Glutamatergic neuron (in vitro differentiated cells): Measurements from ENCODE around the gene PTTG1IP. TPM values are rescaled to one million over a fixed set of nuclear protein-coding genes. Genes with fewer than 3 reads are reported as not detected.

Source experiments
- DNase-seq: peaks from one replicate; pipeline ENCODE4 v3.0.0; 2022
- H3K27ac Mint-ChIP-seq: one replicate; pipeline ENCODE4 v1.8.0; 2020; ENCODE audit warnings: mild to moderate bottlenecking, mixed read lengths, inconsistent platforms; ENCODE audit not compliant: unreplicated experiment
- H3K27me3 Mint-ChIP-seq: one replicate; pipeline ENCODE4 v1.8.0; 2020; ENCODE audit warnings: mild to moderate bottlenecking, moderate library complexity, mixed read lengths, inconsistent platforms; ENCODE audit not compliant: unreplicated experiment
- H3K36me3 Mint-ChIP-seq: one replicate; pipeline ENCODE4 v1.8.0; 2020; ENCODE audit warnings: mild to moderate bottlenecking, mixed read lengths, inconsistent platforms; ENCODE audit not compliant: unreplicated experiment
- H3K4me1 Mint-ChIP-seq: one replicate; pipeline ENCODE4 v1.8.0; 2020; ENCODE audit warnings: mild to moderate bottlenecking, low read depth, mixed read lengths, inconsistent platforms; ENCODE audit not compliant: unreplicated experiment
- H3K4me3 Mint-ChIP-seq: one replicate; pipeline ENCODE4 v1.8.0; 2020; ENCODE audit warnings: mild to moderate bottlenecking, mixed read lengths, inconsistent platforms; ENCODE audit not compliant: unreplicated experiment
- H3K9me3 Mint-ChIP-seq: one replicate; pipeline ENCODE4 v1.8.0; 2020; ENCODE audit warnings: mild to moderate bottlenecking, moderate library complexity, mixed read lengths, inconsistent platforms; ENCODE audit not compliant: unreplicated experiment
- CTCF ChIP-seq: fragments of 200-600 bp; sonication (generic); IDR thresholded peaks from one replicate; pipeline ENCODE4 v1.5.0; 2021; ENCODE audit not compliant: partially characterized antibody, unreplicated experiment
- total RNA-seq: library from RNA; stranded (reverse); fragmentation: NEBNext Ultra II Directional; extraction: Animal tissue kit (Norgen Biotek cat#: 25700); gene quantifications from one replicate; pipeline ENCODE4 v1.2.1, GENCODE V29; 2021; ENCODE audit not compliant: unreplicated experiment

The PTTG1IP gene
- total RNA-seq, 1 donor from 2014 or later: 249 TPM

GRCh38 chr21:44802396-44803153, 70.9 kb downstream of the PTTG1IP start:
- H3K27me3 Mint-ChIP-seq: peaks cover 6% of the 10 kb centered on the region
- H3K4me1 Mint-ChIP-seq: peaks cover 26% of the 10 kb centered on the region
- H3K4me3 Mint-ChIP-seq: peak overlapping the region; percentile 89
- TF ChIP-seq CTCF: no peak
- no peak for DNase-seq
- peaks cover 10% of the 10 kb centered on the region for H3K9me3 Mint-ChIP-seq
- no peaks in the 10 kb centered on the region for H3K36me3 Mint-ChIP-seq
- H3K27ac Mint-ChIP-seq: peak overlapping the region; percentile 76

GRCh38 chr21:44801468-44802395, 71.8 kb downstream of the PTTG1IP start, which contains the start of gene UBE2G2:
TSS of gene UBE2G2 (minus strand) at chr21:44801820. CDS start at chr21:44801748, 72 bp downstream.
- Mint-ChIP-seq H3K27ac (peak within 1 kb of the TSS; percentile 92), H3K9me3 (peaks cover 10% of the 10 kb centered on the region), H3K36me3 (peaks cover 4% of the 10 kb centered on the region), H3K4me3 (peak within 1 kb of the TSS; percentile 95), H3K27me3 (peaks cover 6% of the 10 kb centered on the region), H3K4me1 (peaks cover 30% of the 10 kb centered on the region)
- DNase-seq: peak; percentile 90
- no peak for TF ChIP-seq CTCF

DNA sequence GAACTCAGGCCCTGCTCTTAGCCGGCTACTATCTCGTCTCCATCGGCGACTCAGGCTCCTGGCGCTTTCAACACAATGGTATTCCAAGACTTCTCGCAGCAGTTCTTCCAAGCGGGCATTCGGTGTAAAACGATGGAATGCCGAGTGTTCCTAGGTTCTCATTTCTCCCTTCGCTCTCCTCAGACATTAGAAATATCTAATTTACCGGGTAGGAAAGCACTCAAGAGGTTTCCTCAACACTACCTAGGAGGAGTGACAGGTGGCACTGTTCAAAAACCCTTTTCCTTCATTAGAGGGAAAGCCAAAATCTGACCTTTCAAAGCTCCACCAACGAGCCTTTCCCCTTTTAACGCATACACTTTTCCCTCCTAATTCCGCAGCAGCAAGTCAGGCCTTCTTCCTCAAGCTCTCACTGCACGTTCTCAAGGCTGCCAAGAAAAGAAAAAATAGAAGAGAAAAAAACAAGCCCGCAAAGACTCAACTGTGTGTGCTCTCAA, 72.5 kb downstream of the PTTG1IP start:
- peaks cover 10% of the 10 kb centered on the region for H3K9me3 Mint-ChIP-seq
- H3K36me3 Mint-ChIP-seq: peaks cover 5% of the 10 kb centered on the region
- H3K4me1 Mint-ChIP-seq: peaks cover 31% of the 10 kb centered on the region
- H3K27me3 Mint-ChIP-seq: peaks cover 9% of the 10 kb centered on the region
- no peak for DNase-seq
- peak overlapping the region; percentile 92 for H3K27ac Mint-ChIP-seq
- H3K4me3 Mint-ChIP-seq: peak overlapping the region; percentile 95
- TF ChIP-seq CTCF: no peak

DNA sequence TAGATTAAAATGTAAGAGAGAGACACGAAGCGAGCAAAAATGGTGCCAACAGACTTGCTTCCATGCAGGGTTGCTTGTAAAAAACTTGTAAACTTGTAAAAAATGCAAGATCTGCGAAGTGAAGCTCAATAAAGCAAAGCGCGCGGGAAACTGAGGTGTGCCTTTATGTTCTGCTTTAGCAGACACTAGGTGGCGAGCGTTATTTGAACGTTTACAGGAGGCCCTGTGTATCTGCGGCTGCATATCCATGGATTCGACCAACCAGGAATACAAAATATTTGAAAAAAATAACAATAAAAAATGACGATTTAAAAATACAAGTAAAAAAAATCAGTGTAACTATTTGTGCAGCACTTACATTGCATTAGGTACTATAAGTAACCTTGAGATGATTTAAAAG, 73.4 kb downstream of the PTTG1IP start:
- no peak for DNase-seq
- H3K4me3 Mint-ChIP-seq: peak overlapping the region; percentile 95
- H3K9me3 Mint-ChIP-seq: peaks cover 10% of the 10 kb centered on the region
- peaks cover 30% of the 10 kb centered on the region for H3K4me1 Mint-ChIP-seq
- peaks cover 11% of the 10 kb centered on the region for H3K27me3 Mint-ChIP-seq
- H3K36me3 Mint-ChIP-seq: peaks cover 5% of the 10 kb centered on the region
- no peak overlapping the region for H3K27ac Mint-ChIP-seq
- no peak for TF ChIP-seq CTCF
